Activated CD8-positive, alpha-beta memory T cell treated with anti-CD3 and anti-CD28 coated beads, Interleukin-2, amount 50 U/mL, for 4 hours (primary cell): ENCODE results near the gene SLC66A2.
"Not testable (repeated sequence)": the region's sequence is repeated elsewhere in the genome, so short reads cannot be mapped to it uniquely, and the experiment has no call there.

Experiments used
- DNase-seq: peaks from one replicate; pipeline ENCODE4 v3.0.0-alpha.2; 2020

Gene SLC66A2

GRCh38 chr18:79900610-79901570 lies 50.6 kb downstream of the SLC66A2 start:
- no peak for DNase-seq

DNA sequence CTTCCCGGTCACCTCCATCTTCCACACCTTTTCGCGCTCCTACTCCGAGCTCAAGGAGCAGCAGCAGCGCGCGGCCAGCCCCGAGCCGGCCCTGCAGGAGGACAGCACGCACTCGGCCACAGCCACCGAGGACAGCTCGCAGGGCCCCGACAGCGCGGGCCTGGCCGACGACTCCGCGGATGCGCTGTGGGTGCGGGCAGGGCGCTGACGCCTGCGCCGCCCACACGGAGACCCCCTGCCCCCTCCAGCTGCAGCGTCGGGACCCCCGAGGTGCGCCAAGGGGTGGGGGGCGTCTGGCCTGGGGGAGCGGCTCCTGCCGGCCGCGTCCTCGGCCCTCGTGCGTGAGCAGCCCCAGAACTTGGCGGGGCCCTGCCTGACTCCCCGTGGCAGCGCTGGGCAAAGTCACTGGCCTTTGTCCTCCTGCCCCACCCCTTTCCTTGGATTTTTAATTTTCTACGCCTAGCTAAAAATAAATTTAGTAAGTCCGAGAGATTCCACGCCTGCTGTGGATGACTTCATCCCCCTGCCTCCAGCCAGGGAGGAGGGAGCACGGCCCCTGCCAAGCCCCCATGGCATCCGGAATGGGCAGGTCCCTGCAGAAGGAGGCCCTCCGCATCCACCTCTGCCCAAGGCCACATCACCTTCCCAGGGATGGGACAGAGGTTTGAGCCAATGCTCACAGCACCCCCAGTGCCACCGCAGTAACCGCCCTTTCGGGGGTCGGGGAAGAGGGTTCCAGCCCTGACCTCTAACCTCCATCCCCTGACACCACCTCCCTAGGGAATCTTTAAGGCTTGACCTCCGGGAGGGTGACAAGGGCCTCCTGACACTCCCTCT lies 51.6 kb downstream of the SLC66A2 start:
- peak; percentile 13 for DNase-seq

DNA sequence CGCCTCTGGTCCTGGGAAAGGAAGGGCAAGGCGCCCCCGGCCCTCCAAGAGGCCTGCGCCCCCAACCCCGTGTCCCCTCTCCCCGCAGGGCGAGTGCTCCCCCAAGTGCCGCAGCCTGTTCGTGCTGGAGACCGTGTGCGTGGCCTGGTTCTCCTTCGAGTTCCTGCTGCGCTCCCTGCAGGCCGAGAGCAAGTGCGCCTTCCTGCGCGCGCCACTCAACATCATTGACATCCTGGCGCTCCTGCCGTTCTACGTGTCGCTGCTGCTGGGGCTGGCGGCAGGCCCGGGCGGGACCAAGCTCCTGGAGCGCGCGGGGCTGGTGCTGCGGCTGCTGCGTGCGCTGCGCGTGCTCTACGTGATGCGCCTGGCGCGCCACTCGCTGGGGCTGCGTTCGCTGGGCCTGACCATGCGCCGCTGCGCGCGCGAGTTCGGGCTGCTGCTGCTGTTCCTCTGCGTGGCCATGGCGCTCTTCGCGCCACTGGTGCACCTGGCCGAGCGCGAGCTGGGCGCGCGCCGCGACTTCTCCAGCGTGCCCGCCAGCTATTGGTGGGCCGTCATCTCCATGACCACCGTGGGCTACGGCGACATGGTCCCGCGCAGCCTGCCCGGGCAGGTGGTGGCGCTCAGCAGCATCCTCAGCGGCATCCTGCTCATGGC lies 52.4 kb downstream of the SLC66A2 start:
- peak; percentile 13 for DNase-seq

DNA sequence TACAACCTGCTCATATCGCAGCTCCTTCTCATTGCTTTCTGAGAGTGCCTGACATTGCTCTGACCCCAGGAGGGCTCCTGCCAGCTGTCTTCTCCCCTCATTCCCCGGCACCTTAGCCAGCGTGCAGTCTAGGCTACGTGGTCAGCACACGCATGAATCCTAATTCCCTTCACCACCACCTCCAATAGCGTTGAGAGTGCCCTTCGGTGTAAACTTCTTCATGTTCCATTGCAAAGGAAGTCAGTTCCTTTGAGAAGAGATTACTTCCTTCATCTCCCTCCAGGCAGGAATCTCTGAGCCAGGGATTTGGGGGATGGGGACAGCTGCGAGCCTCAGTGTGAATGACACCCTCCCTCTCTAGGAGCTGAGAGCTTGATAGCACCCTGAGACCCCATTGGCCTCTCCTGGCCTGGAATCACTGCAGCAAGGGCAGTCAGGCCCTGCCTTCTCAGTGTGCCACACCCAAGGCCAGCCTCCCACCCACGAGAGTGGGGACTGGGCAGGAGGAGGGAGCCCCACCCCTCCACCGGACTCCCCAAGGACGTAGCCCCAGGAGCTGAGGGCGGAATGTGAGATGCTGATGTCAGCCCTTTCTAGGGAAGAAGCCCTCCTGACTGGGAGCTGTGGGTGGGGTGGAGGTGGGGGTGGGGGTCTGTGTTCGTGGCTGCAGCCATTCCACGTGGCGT lies 53.4 kb downstream of the SLC66A2 start:
- no peak for DNase-seq

GRCh38 chr18:79896738-79897137 lies 54.7 kb downstream of the SLC66A2 start:
- no peak for DNase-seq

- DNase-seq: no peak
Measured at GRCh38 chr18:79890674-79891073, 60.8 kb downstream of the SLC66A2 start.

GRCh38 chr18:79889569-79889968 lies 61.9 kb downstream of the SLC66A2 start:
- DNase-seq: no peak

- DNase-seq: no peak
Measured at GRCh38 chr18:79888016-79888415, 63.4 kb downstream of the SLC66A2 start.

DNA sequence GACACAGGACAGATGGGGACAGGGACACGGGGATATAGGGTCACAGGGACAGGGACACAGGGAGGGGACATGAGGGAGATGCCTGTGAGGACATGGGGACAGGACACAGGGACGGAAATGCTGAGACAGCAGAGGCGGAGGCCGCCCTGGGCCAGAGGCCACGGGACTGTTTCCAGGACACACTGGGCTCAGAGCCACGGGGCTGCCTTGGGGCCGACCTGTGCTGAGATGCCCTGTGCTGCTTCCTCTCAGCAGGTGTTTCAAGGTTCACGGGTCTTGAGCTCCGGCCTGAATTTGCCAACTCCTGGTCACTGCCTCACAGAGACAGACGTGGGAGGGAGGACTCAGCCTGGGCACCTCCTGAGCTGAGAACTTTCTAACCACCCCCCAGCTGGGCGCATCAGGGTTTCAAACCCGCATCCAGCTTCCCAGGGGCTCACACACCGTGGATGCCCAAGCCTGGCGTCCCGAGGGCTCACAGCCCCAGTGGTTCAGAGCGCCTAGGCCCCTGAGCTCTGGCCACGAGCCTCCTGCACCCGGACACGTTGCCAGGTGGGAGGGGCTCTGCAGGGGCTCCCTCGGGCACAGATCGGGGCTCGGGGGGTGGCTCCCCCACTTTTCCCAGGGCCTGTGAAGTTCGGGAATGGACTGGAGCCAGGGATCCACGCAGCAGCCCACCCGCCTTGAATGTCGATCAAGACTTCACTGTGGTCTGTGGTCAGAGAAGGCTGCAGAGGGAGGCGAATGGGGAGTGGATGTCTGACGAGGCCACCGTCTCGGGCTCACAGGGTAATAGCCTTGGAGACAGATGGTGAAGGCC lies 64.1 kb downstream of the SLC66A2 start:
- no peak for DNase-seq

DNA sequence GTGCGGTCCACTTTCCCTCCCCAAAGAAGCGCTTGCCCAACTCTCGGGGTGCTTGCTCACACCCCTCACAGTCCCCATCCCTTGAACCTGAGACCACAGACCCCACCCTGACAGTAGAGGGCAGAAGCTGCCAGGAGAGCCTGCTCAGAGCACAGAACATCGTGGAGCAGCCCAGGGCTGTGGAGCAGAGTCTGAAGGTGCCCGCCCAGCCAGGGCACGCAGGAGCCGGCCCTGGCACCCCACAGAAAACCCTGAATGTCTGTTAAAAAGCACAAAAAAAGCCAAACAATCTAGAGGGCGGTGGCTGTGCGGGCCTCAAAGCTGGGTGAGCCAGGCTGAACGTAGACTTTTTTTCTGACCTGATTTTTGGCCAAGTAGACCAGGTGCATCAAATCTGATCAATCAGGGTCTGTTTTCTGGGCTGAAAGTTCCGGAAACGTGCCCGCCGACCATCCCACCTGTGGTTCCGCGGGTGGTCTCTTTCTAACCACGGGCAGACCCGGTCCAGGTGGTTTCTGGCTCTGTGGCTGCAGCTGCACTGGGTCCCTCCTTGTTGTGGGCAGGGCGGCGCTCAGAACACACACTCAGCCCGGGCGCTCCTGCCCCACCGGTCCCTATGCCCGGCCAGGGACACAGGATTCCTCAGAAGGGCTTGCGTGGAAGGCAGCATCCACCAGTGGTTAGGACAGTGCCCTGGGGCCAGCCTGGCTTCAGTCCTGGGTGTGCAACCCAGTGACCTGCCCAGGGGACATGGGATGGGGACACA lies 66.3 kb downstream of the SLC66A2 start:
- DNase-seq: no peak

- DNase-seq: no peak
Measured at GRCh38 chr18:79884294-79884962, 67.0 kb downstream of the SLC66A2 start.

DNA sequence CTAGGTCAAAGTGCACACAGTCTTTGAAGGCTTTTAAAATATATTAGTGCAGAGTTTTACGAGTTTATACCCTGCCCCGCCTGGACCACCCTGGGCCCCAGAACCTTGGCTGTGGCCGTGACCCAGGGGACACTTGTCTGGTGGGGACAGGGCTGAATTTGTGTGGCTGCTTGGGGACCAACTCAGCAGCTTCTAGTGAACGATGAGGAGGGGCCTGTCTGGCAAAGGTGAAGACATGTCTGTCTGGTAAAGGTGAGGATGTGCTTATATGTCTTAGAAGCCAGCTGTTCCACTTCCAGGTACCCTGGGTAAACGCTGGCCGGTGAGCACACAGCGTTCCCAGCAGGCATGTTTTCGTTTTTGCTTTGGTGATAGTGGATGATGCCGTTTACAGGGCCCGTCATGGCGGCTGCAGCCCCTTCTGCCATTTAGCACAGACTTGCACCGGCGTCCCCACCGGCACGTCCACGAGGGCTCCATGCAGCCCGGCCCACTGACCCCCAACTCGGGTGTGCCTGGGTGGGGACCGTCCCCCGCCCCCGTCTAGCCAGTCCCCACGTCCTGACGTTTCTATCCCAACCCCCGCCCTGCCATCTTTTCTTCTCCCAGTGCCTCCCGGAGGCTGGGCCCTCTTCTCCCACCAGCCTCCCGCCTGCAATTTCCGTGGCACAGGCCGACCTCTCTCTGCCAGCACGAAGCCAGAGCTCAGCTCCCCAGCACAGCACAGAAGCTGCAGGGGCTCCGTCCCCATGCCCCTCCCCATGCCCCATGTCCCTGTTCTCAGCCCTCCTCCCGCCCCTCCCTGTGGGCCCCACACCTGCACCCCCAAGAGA lies 67.8 kb downstream of the SLC66A2 start:
- no peak for DNase-seq

DNA sequence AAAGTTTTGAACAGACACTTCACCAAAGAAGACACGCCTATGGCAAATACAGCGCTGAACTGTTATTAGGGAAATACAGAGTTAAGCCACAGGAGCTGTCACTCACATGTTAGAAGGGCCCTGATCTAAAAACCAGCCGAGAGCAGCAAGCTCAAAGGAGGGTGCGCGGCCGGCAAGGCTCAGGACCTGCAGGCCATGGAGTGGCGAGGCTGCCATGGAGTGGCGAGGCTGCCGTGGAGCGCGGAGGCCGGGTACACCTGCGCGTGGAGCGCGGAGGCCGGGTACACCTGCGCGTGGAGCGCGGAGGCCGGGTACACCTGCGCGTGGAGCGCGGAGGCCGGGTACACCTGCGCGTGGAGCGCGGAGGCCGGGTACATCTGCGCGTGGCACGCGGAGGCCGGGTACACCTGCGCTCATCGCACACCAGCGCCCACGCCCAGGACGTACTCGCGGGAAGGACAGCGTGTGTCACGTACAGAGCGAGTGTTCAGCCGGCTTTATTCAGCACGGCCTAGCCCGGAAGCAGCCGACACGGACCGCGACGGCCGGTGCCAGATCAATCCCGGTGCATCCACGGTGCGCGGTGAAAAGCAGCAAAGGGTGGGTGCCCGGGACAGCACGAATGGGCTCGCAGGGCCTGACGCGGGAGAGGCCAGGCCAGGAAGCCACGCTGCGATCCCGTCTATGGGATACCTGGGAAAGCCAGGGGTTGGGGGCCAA lies 68.8 kb downstream of the SLC66A2 start:
- no peak for DNase-seq

DNA sequence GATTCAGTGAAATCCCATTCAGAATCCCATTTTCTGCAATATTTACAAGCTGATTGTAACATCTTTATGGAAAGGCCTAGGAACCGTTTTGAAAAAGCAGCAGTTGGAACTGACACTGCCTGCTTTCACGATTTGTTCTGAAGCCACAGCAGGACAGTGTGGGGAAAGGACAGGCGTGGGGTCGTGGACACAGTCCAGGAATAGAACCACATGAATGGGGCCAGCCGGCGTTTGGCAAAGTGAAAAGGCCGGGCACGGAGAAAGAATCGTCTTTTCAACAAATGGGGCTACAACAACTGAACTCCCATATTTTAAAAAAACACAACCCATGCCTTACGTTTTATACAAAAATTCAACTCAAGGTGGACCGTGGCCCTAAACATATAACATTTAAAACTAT lies 69.8 kb downstream of the SLC66A2 start:
- DNase-seq: no peak

DNA sequence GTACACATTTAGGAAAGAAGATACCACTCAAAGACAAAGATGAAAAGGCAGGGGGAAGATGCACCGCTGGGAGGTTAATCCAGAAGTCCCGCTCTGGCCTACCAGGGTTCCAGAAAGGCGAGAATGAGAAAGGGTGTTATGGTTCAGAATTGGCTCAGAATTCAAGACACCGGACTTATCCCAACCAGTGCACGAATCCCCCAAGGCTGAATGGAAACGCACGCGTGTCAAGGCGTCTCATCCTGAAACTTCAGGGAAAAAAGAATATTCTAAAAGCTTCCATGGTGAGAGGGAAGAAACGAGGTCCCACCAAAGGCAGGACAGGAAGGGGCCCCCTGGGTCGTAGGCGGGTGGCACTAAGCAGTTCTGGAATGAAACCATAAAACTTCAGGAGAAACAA lies 71.9 kb downstream of the SLC66A2 start:
- no peak for DNase-seq

GRCh38 chr18:79878741-79879378 lies 72.6 kb downstream of the SLC66A2 start:
- no peak for DNase-seq

DNA sequence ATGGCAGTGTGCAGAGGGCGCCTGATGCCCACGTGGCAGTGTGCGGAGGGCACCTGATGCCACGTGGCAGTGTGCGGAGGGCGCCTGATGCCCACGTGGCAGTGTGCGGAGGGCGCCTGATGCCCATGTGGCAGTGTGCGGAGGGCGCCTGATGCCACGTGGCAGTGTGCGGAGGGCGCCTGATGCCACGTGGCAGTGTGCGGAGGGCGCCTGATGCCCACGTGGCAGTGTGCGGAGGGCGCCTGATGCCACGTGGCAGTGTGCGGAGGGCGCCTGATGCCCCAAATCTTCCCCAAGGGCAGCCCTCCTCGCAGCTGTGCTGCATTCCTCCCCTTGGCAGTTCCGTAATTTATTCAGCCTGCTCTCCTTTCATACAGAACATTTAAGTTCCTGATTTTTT lies 73.2 kb downstream of the SLC66A2 start:
- DNase-seq: not testable (repeated sequence)
